Psoas muscle (tissue), 8 donors: ENCODE results near the gene COX14. TPM values are rescaled to one million over a fixed set of nuclear protein-coding genes. Genes with fewer than 3 reads are reported as not detected.

ENCODE experiments used
- ATAC-seq, 4 donors: fragments of 200-7000 bp; cut with Tn5 transposase; one replicate each; pipeline ENCODE4 v1.9.1; 2020; ENCODE audit warnings: moderate library complexity in 3 of 4, mild to moderate bottlenecking in 2 of 4
- DNase-seq, 2 donors: peaks; one replicate each; pipeline ENCODE4 v3.0.0-alpha.2; 2020
- H3K27ac ChIP-seq: fragments of 200-600 bp; one replicate; pipeline ENCODE4 v1.8.0; 2022
- H3K27me3 ChIP-seq, 3 donors: fragments of 200-600 bp in 1 of 3; one replicate each; pipeline versions ENCODE4 v1.6.1 to v1.8.0; 2013 to 2022; ENCODE audit warnings: low read length in 2 of 3, mild to moderate bottlenecking in 2 of 3, moderate library complexity in 1 of 3; ENCODE audit not compliant: insufficient read depth in 3 of 3
- H3K36me3 ChIP-seq, 2 donors: fragments of 200-600 bp in 1 of 2; one replicate each; pipeline versions ENCODE4 v1.6.1 to v1.8.0; 2013 to 2022; ENCODE audit warnings: low read depth in 1 of 2, mild to moderate bottlenecking in 1 of 2, moderate library complexity in 1 of 2; ENCODE audit not compliant: insufficient read depth in 1 of 2
- H3K4me1 ChIP-seq: fragments of 200-600 bp; one replicate; pipeline ENCODE4 v1.8.0; 2022
- H3K4me3 ChIP-seq: fragments of 200-600 bp; one replicate; pipeline ENCODE4 v1.8.0; 2022; ENCODE audit warnings: mild to moderate bottlenecking
- H3K9me3 ChIP-seq: fragments of 200-600 bp; one replicate; pipeline ENCODE4 v1.8.0; 2022
- CTCF ChIP-seq: fragments of 200-600 bp; IDR thresholded peaks from one replicate; pipeline ENCODE4 v1.8.0; 2022; ENCODE audit warnings: antibody characterized with exemption
- WGBS, 3 donors: extraction: QIAGEN DNeasy Blood & Tissue Kit; methylation state at CpG; one replicate each; pipeline versions ENCODE4 v1.1.6 to v1.1.7; 2013; 5-methylcytosine and 5-hydroxymethylcytosine counted together
- intact Hi-C, 2 donors: fragments of 100-400 bp; cut with DNase I; formaldehyde crosslinking; loops; one replicate each; pipeline versions ENCODE4 v1.11.0 to v1.14.2; 2022
- polyA plus RNA-seq, 3 donors: library from polyadenylated mRNA; stranded (reverse); fragments of 200-250 nt; gene quantifications; one replicate each; pipeline ENCODE4 v1.2.3, GENCODE V29; 2013
- total RNA-seq, 4 donors: library from RNA; stranded (reverse); fragmentation: NEBNext Ultra II Directional in 2 of 4; extraction: Animal tissue kit (Norgen Biotek cat#: 25700) in 2 of 4; gene quantifications; one replicate each; pipeline versions ENCODE4 v1.2.1 to v1.2.4, GENCODE V29; 2021 to 2023
- donor health status: healthy with polysubstance abuse.
- donor health status: DM: no; HTN: no; CAD: no; lungs with moderate emphysema.
- donor health status: Bipolar disorder and iron deficiency.
- donor health status: healthy.
- donor health status: DM: yes; HTN: yes; CAD: no.
- donor health status: DM: no; HTN: no; CAD: no.
- donor health status: DM: no; HTN: no; CAD: no.
- donor health status: DM: yes; HTN: yes; CAD: no.

Gene COX14
- total and polyA plus RNA-seq, 7 donors: 101 to 173 (median 132) TPM

GRCh38 chr12:50087151-50087550 lies 24.9 kb upstream of the COX14 start:
- Histone ChIP-seq H3K27ac (no peak overlapping the region), H3K4me1 (peaks cover 14% of the 10 kb centered on the region), H3K9me3 (no peaks in the 10 kb centered on the region), H3K4me3 (no peak overlapping the region), H3K27me3 (no peaks in the 10 kb centered on the region), H3K36me3 (peaks cover 4 to 57% of the 10 kb centered on the region in 2 donors)
- intact Hi-C loops: loop anchor here in 1 of 2 donors (5.0 kb wide), 1 partner anchor 80 kb away; the partner anchor contains the start of gene CERS5
- no peak for ATAC-seq
- DNase-seq: no peak
- no peak for TF ChIP-seq CTCF
- WGBS, 3 donors: 75 to 89% (median 78%) methylated on average over 9 of the region's 9 CpGs

- no peak for TF ChIP-seq CTCF
- no peak for DNase-seq
- 35 to 64% (median 39%) methylated on average over 3 of the region's 3 CpGs for WGBS, 3 donors
- intact Hi-C loops: loop anchor here in 1 of 2 donors (5.0 kb wide), 1 partner anchor 79 kb away; the partner anchor contains the start of gene CERS5
- H3K4me1 ChIP-seq: peaks cover 14% of the 10 kb centered on the region
- no peaks in the 10 kb centered on the region for H3K9me3 ChIP-seq
- no peak overlapping the region for H3K27ac ChIP-seq
- H3K27me3 ChIP-seq: no peaks in the 10 kb centered on the region
- ATAC-seq: no peak
- no peak overlapping the region for H3K4me3 ChIP-seq
- peaks cover 7 to 65% of the 10 kb centered on the region in 2 donors for H3K36me3 ChIP-seq
Observed at GRCh38 chr12:50087995-50088394, 24.0 kb upstream of the COX14 start.

GRCh38 chr12:50088577-50089335 lies 23.3 kb upstream of the COX14 start:
- ATAC-seq (peak; percentile 38 to 61 (median 56)), DNase-seq (no peak)
- intact Hi-C loops: loop anchor here in 1 of 2 donors (5.0 kb wide), 1 partner anchor 79 kb away; the partner anchor contains the start of gene CERS5
- Histone ChIP-seq H3K4me3 (no peak overlapping the region), H3K27ac (no peak overlapping the region), H3K36me3 (peaks cover 7 to 73% of the 10 kb centered on the region in 2 donors), H3K9me3 (no peaks in the 10 kb centered on the region), H3K27me3 (no peaks in the 10 kb centered on the region), H3K4me1 (peaks cover 14% of the 10 kb centered on the region)
- TF ChIP-seq CTCF: peak; percentile 76
- WGBS, 3 donors: 36 to 41% (median 38%) methylated on average over 3 of the region's 3 CpGs

- Histone ChIP-seq H3K36me3 (peaks cover 12 to 83% of the 10 kb centered on the region in 2 donors), H3K4me3 (no peak overlapping the region)
- 93 to 96% (median 95%) methylated on average over 7 of the region's 7 CpGs for WGBS, 3 donors
Observed at GRCh38 chr12:50089730-50090129, 22.3 kb upstream of the COX14 start.

More at GRCh38 chr12:50089730-50090129, 22.3 kb upstream of the COX14 start:
- no peaks in the 10 kb centered on the region for H3K9me3 ChIP-seq
- no peaks in the 10 kb centered on the region for H3K27me3 ChIP-seq
- DNase-seq: no peak
- ATAC-seq: no peak
- TF ChIP-seq CTCF: no peak
- no peak overlapping the region for H3K27ac ChIP-seq
- peaks cover 11% of the 10 kb centered on the region for H3K4me1 ChIP-seq
- intact Hi-C loops: loop anchor here in 1 of 2 donors (5.0 kb wide), 1 partner anchor 78 kb away; the partner anchor contains the start of gene CERS5
